HG02642 (cell line): ENCODE results near the gene GATA6.
"Not testable (repeated sequence)": the region's sequence is repeated elsewhere in the genome, so short reads cannot be mapped to it uniquely, and the experiment has no call there.

Experiments
- ATAC-seq: cut with Tn5 transposase; IDR thresholded peaks from one replicate; pipeline ENCODE4 v1.9.1; 2021; ENCODE audit warnings: mild to moderate bottlenecking; ENCODE audit not compliant: unreplicated experiment, poor library complexity

Gene GATA6

DNA sequence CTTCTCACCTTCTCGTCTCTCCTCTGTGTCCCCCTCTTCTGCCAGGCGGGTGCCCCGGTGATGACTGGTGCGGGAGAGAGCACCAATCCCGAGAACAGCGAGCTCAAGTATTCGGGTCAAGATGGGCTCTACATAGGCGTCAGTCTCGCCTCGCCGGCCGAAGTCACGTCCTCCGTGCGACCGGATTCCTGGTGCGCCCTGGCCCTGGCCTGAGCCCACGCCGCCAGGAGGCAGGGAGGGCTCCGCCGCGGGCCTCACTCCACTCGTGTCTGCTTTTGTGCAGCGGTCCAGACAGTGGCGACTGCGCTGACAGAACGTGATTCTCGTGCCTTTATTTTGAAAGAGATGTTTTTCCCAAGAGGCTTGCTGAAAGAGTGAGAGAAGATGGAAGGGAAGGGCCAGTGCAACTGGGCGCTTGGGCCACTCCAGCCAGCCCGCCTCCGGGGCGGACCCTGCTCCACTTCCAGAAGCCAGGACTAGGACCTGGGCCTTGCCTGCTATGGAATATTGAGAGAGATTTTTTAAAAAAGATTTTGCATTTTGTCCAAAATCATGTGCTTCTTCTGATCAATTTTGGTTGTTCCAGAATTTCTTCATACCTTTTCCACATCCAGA is 31.3 kb downstream of the GATA6 start:
- no peak for ATAC-seq

- ATAC-seq = no peak
Measured at GRCh38 chr18:22203035-22203434, 33.6 kb downstream of the GATA6 start.

DNA sequence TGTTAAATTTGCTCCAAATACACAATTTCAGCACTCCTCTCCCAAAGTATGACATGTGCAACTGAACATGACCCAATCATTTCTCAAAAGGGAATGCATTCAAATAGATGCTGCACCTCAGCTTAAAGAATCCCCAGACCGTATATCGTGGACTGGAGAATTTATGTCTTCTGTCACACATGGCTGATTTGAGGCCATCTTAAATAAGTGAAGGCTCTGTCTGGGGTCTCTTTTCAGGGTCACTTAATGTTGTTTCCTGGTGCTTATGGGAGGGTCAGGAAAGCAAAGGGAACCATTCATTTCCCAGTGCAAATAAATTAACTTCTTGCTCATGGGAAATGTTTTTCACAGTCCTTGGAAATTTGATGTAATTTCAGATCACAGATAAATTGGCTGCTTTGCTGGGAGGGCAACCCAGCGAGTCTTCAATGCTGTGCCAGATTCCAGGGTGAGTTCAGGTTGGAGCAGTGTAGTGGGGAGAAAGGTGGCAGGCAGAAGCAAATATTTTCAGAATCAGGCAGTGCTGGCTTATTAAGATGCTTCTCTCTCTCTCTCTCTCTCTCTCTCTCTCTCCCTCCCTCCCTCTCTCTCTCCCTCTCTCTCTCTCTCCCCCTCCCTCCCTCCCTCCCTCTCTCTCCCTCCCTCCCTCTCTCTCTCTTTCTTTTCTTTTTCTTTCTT is 34.3 kb downstream of the GATA6 start:
- no peak for ATAC-seq

DNA sequence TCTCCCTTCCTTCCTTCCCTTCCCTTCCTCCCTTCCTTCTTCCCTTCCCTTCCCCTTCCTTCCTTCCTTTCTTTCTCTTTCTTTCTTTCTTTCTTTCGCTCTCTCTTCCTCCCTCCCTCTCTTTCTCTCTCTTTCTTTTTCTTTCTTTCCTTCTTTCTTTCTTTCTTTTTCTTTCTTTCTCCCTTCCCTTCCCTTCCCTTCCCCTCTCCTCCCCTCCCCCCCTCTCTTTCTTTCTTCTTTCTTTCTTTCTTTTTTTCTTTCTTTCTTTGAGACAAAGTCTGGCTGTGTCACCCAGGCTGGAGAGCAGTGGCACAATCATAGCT is 34.8 kb downstream of the GATA6 start:
- no peak for ATAC-seq

GRCh38 chr18:22204996-22205395 is 35.6 kb downstream of the GATA6 start:
- ATAC-seq = no peak

DNA sequence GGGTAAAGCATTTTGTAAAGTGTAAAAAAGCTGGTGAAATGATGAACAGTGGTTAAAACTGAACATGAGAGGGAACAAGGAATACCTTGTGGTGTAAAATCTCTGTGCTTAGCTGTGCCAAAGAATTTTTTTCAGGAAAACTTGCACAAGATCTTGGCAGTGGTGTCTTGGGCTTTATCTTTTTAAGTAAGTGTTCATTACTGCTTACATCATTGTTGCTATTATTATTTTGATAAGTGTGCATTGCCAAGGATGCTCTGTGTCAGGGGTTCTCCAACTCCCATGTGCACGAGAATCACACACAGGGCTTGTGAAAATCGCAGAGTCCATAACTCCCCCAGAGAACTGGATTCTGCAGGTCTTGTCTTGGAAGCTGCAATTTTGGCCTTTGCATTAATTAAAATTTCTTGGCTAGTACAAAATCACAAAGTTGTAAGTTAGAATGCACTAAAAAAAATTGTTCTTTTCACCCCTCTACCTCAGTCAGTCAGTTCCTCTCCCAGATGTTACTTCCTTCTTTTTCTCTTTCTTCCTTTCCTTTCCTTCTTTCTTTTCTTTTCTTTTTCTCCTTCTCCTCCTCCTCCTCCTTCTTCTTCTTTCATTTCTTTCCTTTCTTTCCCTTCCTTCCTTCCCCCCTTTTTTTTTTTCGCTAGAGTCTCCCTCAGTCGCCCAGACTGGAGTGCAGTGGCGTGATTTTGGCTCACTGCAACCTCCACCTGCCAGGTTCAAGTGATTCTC is 37.8 kb downstream of the GATA6 start:
- ATAC-seq = no peak

GRCh38 chr18:22210311-22210754 is 40.9 kb downstream of the GATA6 start:
- no peak for ATAC-seq

GRCh38 chr18:22211657-22212056 is 42.3 kb downstream of the GATA6 start:
- ATAC-seq = no peak

DNA sequence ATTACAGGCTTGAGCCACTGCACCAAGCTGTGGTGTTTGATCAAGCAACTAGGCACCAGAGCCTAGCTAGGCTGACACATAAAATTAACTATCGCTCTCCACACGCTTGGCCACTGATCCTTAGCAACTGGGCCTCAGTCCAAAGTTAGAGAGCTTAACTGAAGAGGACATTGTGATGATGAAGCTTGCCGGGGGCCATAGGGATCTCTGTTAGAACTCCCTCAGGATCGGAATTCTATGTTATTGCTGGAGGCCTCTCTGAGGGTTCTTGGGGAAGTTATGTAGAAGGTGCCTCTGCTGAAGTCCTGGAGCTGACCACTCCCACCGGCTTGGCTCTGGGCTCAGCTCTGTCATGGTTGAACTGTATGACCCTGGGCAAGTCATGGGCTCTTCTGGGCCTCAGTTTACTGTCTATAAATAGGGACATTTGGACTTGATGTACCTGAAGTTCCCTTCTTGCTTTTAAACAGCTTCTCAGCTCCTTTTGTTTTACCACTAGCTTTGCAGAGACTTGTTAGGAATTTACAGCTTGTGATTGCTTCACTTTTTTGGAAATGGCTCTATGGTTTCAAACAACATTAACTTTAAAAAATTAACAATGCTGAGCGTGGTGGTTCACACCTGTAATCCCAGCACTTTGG is 44.1 kb downstream of the GATA6 start:
- ATAC-seq = no peak

GRCh38 chr18:22214731-22215528 is 45.5 kb downstream of the GATA6 start:
- ATAC-seq = no peak

DNA sequence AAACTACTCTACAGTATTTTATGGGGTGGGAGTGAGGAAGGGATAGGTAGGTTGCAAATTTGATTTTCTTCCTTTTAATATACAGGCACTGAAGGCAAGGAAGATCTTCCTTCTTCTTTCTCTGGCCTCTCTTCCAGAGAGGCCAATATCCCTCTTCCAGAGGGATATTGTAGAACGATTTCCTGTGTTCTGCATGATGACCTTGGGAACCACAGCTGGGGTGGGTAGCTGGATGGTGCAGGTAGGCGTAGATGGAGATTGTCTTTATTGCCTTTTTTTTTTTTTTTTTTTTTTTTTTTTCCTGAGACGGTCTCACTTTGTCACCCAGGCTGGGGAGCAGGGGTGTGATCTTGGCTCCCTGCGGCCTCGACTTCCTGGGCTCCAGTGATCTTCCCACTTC is 49.4 kb downstream of the GATA6 start:
- no peak for ATAC-seq

- ATAC-seq = no peak
Measured at GRCh38 chr18:22219568-22220355, 50.4 kb downstream of the GATA6 start.

GRCh38 chr18:22220585-22220984 is 51.2 kb downstream of the GATA6 start:
- not testable (repeated sequence) for ATAC-seq

DNA sequence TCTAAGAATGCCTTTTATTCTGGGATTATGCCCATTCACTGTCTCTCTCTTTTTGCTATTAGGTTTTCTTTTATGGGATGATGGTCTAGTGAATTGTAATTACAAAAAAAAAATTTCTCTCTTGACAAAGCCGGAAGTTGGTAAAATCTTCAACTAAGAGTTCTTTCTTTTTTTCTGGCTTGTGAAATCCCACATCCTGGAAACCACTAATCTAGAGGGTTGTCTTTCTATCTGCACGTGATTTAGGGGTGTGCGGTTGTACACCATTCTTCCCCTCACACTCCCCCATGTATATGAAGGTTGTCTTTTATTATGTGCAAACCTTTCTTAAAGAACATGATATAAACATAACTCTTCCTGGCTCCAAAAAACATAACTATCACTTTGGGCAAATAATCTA is 52.0 kb downstream of the GATA6 start:
- no peak for ATAC-seq

GRCh38 chr18:22223254-22223964 is 54.0 kb downstream of the GATA6 start:
- ATAC-seq = no peak

DNA sequence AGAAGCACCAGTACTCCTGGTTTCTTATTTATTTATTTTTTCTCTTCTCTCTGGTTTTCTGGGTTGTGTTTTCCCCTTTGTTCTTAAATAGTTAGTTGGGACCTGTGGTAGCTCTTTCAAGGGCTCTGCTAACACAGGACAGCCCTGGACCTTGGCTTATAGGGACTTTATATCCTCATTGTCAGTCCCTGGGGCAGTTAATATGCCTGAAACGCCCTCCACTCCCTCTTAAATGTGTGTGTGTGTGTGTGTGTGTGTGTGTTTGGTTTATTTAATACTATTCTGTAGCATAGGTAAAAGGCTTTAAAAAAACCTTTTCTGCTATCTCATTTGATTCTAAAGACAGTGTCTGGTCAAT is 54.6 kb downstream of the GATA6 start:
- no peak for ATAC-seq

DNA sequence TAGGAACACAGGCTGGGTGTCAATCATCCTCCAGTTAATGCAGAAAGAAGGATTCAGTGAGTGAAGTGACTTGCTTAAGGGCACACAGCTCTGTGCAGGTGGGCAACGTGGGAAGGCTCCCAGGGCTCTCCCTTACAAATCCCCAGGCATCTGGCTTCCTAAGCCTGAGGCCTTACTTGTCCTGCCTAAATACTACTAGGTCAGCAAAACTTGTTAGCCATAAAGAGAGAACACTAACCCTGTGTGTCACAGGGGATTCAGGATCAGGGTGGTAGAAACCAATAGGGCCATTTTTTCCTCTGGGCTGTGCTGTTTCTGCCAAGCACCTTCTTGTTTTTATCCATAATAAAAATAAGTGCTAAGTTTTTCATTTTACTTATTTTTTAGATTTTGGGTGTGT is 55.0 kb downstream of the GATA6 start:
- ATAC-seq = no peak

DNA sequence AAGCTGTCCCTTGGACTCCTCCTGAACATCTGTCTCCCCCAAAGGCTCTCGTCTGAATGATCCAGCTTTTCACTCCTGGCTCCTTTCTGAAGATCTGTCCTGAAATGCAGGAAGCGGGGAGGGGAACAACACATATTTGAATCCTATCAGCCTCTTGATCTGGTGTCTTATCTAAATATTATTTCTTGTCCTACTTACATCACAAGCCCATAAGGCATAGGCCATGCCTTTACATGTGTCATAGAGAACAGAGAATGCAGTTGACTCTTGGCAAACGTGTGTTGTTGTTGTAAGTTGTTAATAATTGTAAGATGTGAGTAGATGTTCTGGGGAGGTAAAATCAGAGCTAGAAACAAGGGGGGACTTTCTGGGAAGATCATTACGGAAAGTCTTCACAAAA is 57.4 kb downstream of the GATA6 start:
- ATAC-seq = no peak

DNA sequence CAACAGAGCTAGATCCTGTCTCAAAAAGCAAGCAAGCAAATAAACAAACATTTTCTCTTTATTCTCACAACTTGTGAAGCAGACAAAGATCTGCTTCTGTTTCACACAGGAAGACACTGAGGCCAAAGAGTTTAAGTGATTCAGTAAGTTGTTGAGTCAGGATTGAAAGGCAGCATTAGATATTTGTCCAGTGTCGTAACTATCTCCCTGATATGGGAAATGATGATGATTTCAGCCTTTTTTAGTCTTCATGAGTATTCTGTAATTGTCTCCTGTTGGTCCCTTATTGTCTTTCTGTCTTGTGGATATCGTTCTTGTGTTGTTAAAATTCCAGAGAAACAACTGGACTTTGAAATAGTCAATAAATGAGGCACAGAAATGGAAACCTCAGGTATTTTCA is 59.6 kb downstream of the GATA6 start:
- ATAC-seq = no peak
